Measurements from ENCODE around the gene FCGR2B.
A peak's percentile ranks its signal among the peaks of the same experiment; 100 is the strongest.
"Not testable (repeated sequence)": the region's sequence is repeated elsewhere in the genome, so short reads cannot be mapped to it uniquely, and the experiment has no call there.

Gene FCGR2B

GRCh38 chr1:161698302-161698701, 35.4 kb downstream of the FCGR2B start:
- not testable (repeated sequence) for DNase-seq (ENCODE audit: insufficient read length, low spot score); FAIRE-seq

- FAIRE-seq (no peak), DNase-seq (ENCODE audit: insufficient read length, low spot score) (no peak)
These were observed 39.3 kb downstream of the FCGR2B start for GRCh38 chr1:161702250-161702649.

- DNase-seq (ENCODE audit: insufficient read length, low spot score) (no peak), FAIRE-seq (no peak)
These were observed 42.6 kb downstream of the FCGR2B start for GRCh38 chr1:161705537-161705936.

- FAIRE-seq: no peak
- DNase-seq (ENCODE audit: insufficient read length, low spot score): no peak
These were observed 43.2 kb downstream of the FCGR2B start for GRCh38 chr1:161706113-161706481.

GRCh38 chr1:161706482-161707347, 43.8 kb downstream of the FCGR2B start, which contains the start of gene FCRLA:
TSS of gene FCRLA (plus strand) at chr1:161707229. CDS start at chr1:161707265, 36 bp downstream.
- DNase-seq (ENCODE audit: insufficient read length, low spot score): no peak
- FAIRE-seq: no peak

GRCh38 chr1:161707503-161707902, 44.6 kb downstream of the FCGR2B start:
- FAIRE-seq (no peak), DNase-seq (ENCODE audit: insufficient read length, low spot score) (no peak)

- DNase-seq (ENCODE audit: insufficient read length, low spot score) (no peak), FAIRE-seq (no peak)
These were observed 46.4 kb downstream of the FCGR2B start for GRCh38 chr1:161709373-161709772.

- DNase-seq (ENCODE audit: insufficient read length, low spot score) (no peak), FAIRE-seq (no peak)
These were observed 47.6 kb downstream of the FCGR2B start for GRCh38 chr1:161710560-161710959.

- FAIRE-seq (no peak), DNase-seq (ENCODE audit: insufficient read length, low spot score) (no peak)
These were observed 55.8 kb downstream of the FCGR2B start for GRCh38 chr1:161718559-161719324.

GRCh38 chr1:161719325-161719611, 56.3 kb downstream of the FCGR2B start:
- no peak for FAIRE-seq
- no peak for DNase-seq (ENCODE audit: insufficient read length, low spot score)

- FAIRE-seq (no peak), DNase-seq (ENCODE audit: insufficient read length, low spot score) (no peak)
These were observed 57.5 kb downstream of the FCGR2B start for GRCh38 chr1:161720422-161720821.

- DNase-seq (ENCODE audit: insufficient read length, low spot score) (no peak), FAIRE-seq (no peak)
These were observed 58.2 kb downstream of the FCGR2B start, which contains the start of gene FCRLB for GRCh38 chr1:161720956-161721737. TSS of gene FCRLB (plus strand) at chr1:161721544. CDS start at chr1:161722673, 1,129 bp downstream.

GRCh38 chr1:161721738-161722343, 58.9 kb downstream of the FCGR2B start:
- FAIRE-seq (no peak), DNase-seq (ENCODE audit: insufficient read length, low spot score) (peak; percentile 65)

GRCh38 chr1:161722406-161722805, 59.5 kb downstream of the FCGR2B start:
- no peak for FAIRE-seq
- DNase-seq (ENCODE audit: insufficient read length, low spot score): no peak

- no peak for FAIRE-seq
- no peak for DNase-seq (ENCODE audit: insufficient read length, low spot score)
These were observed 60.7 kb downstream of the FCGR2B start for GRCh38 chr1:161723459-161724141.

GRCh38 chr1:161725258-161725907, 62.4 kb downstream of the FCGR2B start:
- not testable (repeated sequence) for DNase-seq (ENCODE audit: insufficient read length, low spot score); FAIRE-seq

- no peak for DNase-seq (ENCODE audit: insufficient read length, low spot score)
- no peak for FAIRE-seq
These were observed 63.0 kb downstream of the FCGR2B start for GRCh38 chr1:161725908-161726472.

- FAIRE-seq: no peak
- DNase-seq (ENCODE audit: insufficient read length, low spot score): peak; percentile 73
These were observed 63.7 kb downstream of the FCGR2B start for GRCh38 chr1:161726473-161727255.

All from HTR-8/SVneo (cell line).